Measurements from ENCODE around the gene SRBD1. TPM values are rescaled to one million over a fixed set of nuclear protein-coding genes. Genes with fewer than 3 reads are reported as not detected.

SRBD1 gene
- polyA plus RNA-seq, 1 donor (not counting 4 experiments of a cell fraction or from before 2014, with no cell fraction given) = 8.8 TPM

DNA sequence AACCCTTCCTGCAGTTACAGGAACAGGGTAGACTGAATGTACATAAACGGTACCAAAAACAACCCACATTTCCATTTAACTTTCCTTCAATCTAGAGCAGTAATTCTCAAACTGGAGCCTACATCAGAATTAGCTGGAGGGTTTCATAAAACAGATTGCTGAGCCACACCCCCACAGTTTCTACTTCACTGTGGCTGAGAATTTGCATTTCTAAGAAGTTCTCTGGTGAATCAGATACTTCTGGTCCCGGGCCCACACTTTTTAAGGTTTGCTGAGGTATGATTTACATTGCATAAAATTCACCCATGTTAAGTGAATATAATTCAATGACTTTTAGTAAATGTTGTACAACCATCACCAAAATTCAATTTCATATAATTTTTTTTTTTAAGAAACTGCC lies 113.7 kb downstream of the SRBD1 start:
- Histone ChIP-seq H3K4me1 (ENCODE audit: control insufficient read depth, extremely low read depth, insufficient read depth, low read length) (no peaks in the 10 kb centered on the region), H3K9me3 (ENCODE audit: control insufficient read depth, low read depth, low read length) (no peaks in the 10 kb centered on the region), H3K4me2 (ENCODE audit: control insufficient read depth, extremely low read depth, insufficient read depth, low read depth, low read length) (no peak overlapping the region), H3K9ac (ENCODE audit: control insufficient read depth, extremely low read depth, insufficient read depth, low read length) (no peak overlapping the region), H2AFZ (ENCODE audit: control insufficient read depth, low read length) (no peak overlapping the region), H3K36me3 (ENCODE audit: control insufficient read depth in 2 of 2, extremely low read depth in 1 of 2, insufficient read depth in 2 of 2, low read length in 2 of 2) (no peaks in the 10 kb centered on the region), H3K4me3 (ENCODE audit: control insufficient read depth in 2 of 3, extremely low read depth in 1 of 3, insufficient read depth in 2 of 3, low read depth in 1 of 3, low read length in 3 of 3) (no peak overlapping the region), H3K27me3 (ENCODE audit: control insufficient read depth, extremely low read depth, insufficient read depth, low read length) (no peaks in the 10 kb centered on the region), H3K9me1 (ENCODE audit: control insufficient read depth, extremely low read depth, insufficient read depth, low read length) (no peaks in the 10 kb centered on the region), H3K27ac (ENCODE audit: control insufficient read depth, insufficient read depth, low read length) (no peak overlapping the region), H3K79me2 (ENCODE audit: control insufficient read depth, insufficient read depth, low read length) (no peaks in the 10 kb centered on the region), H4K20me1 (ENCODE audit: control insufficient read depth, extremely low read depth, insufficient read depth, low read length) (no peaks in the 10 kb centered on the region)
- FAIRE-seq (no peak), DNase-seq (ENCODE audit: low read depth, low spot score) (no peak)
- no peak for TF ChIP-seq EZH2 (IDR thresholded peaks at IDR 0.05; ENCODE audit: low read length)
- TF ChIP-seq, protein P1, sequence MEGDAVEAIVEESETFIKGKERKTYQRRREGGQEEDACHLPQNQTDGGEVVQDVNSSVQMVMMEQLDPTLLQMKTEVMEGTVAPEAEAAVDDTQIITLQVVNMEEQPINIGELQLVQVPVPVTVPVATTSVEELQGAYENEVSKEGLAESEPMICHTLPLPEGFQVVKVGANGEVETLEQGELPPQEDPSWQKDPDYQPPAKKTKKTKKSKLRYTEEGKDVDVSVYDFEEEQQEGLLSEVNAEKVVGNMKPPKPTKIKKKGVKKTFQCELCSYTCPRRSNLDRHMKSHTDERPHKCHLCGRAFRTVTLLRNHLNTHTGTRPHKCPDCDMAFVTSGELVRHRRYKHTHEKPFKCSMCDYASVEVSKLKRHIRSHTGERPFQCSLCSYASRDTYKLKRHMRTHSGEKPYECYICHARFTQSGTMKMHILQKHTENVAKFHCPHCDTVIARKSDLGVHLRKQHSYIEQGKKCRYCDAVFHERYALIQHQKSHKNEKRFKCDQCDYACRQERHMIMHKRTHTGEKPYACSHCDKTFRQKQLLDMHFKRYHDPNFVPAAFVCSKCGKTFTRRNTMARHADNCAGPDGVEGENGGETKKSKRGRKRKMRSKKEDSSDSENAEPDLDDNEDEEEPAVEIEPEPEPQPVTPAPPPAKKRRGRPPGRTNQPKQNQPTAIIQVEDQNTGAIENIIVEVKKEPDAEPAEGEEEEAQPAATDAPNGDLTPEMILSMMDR (optimal IDR thresholded peaks at IDR 0.05 in 1 of 3, IDR thresholded peaks at IDR 0.05 in 1 of 3, conservative IDR thresholded peaks at IDR 0.05 in 1 of 3; ENCODE audit: extremely low read depth in 1 of 3, insufficient read depth in 2 of 3, low read length in 3 of 3) = no peak
- dilution Hi-C loops (cut with MboI; ENCODE audit: extremely low pct_ligation_motif_present, low sequenced_read_pairs) = no loop called here

DNA sequence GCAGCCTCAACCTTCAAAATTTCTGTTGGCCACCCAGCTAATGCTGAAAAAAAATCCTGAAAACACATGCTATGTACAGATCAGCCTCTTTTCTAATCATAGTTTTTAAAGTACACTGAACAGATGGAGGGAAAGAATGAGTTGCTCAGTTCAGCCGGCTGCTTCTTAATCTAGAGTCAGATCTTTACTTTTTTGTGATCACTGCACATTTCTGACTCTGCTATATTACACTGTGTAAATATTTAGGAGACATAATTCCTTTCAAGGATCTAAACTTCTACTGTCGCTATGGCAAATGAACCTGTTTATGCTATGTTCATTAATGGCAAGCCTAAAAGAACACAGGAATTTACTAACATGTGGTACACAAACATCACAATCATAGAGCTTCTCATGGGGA lies 114.2 kb downstream of the SRBD1 start:
- H3K9ac ChIP-seq (ENCODE audit: control insufficient read depth, extremely low read depth, insufficient read depth, low read length) = no peak overlapping the region
- no peaks in the 10 kb centered on the region for H4K20me1 ChIP-seq (ENCODE audit: control insufficient read depth, extremely low read depth, insufficient read depth, low read length)
- H3K36me3 ChIP-seq (ENCODE audit: control insufficient read depth in 2 of 2, extremely low read depth in 1 of 2, insufficient read depth in 2 of 2, low read length in 2 of 2) = no peaks in the 10 kb centered on the region
- DNase-seq (ENCODE audit: low read depth, low spot score) (no peak), FAIRE-seq (no peak)
- H3K27me3 ChIP-seq (ENCODE audit: control insufficient read depth, extremely low read depth, insufficient read depth, low read length) = no peaks in the 10 kb centered on the region
- H3K9me3 ChIP-seq (ENCODE audit: control insufficient read depth, low read depth, low read length) = no peaks in the 10 kb centered on the region
- no peaks in the 10 kb centered on the region for H3K4me1 ChIP-seq (ENCODE audit: control insufficient read depth, extremely low read depth, insufficient read depth, low read length)
- no peak overlapping the region for H2AFZ ChIP-seq (ENCODE audit: control insufficient read depth, low read length)
- TF ChIP-seq, protein P1 (optimal IDR thresholded peaks at IDR 0.05 in 1 of 3, IDR thresholded peaks at IDR 0.05 in 1 of 3, conservative IDR thresholded peaks at IDR 0.05 in 1 of 3; ENCODE audit: extremely low read depth in 1 of 3, insufficient read depth in 2 of 3, low read length in 3 of 3) = no peak
- no peak for TF ChIP-seq EZH2 (IDR thresholded peaks at IDR 0.05; ENCODE audit: low read length)
- H3K27ac ChIP-seq (ENCODE audit: control insufficient read depth, insufficient read depth, low read length) = no peak overlapping the region
- no peaks in the 10 kb centered on the region for H3K79me2 ChIP-seq (ENCODE audit: control insufficient read depth, insufficient read depth, low read length)
- H3K9me1 ChIP-seq (ENCODE audit: control insufficient read depth, extremely low read depth, insufficient read depth, low read length) = no peaks in the 10 kb centered on the region
- no peak overlapping the region for H3K4me2 ChIP-seq (ENCODE audit: control insufficient read depth, extremely low read depth, insufficient read depth, low read depth, low read length)
- dilution Hi-C loops (cut with MboI; ENCODE audit: extremely low pct_ligation_motif_present, low sequenced_read_pairs) = no loop called here
- no peak overlapping the region for H3K4me3 ChIP-seq (ENCODE audit: control insufficient read depth in 2 of 3, extremely low read depth in 1 of 3, insufficient read depth in 2 of 3, low read depth in 1 of 3, low read length in 3 of 3)
